AG10803 (cell line): ENCODE results near the gene THBS1.

Experiments
- DNase-seq: peaks from one replicate; pipeline ENCODE4 v3.0.0; 2010; ENCODE audit warnings: low read depth
- H3K4me3 ChIP-seq: 2 replicates; pipeline ENCODE4 v1.5.1; 2011; ENCODE audit warnings: mild to moderate bottlenecking, low read length, control low read depth
- TF ChIP-seq, protein P1 (sequence below): conservative IDR thresholded peaks from 2 replicates; pipeline ENCODE4 v1.5.1; 2011; ENCODE audit warnings: mild to moderate bottlenecking, low read length, control low read depth, inconsistent platforms

The THBS1 gene

DNA sequence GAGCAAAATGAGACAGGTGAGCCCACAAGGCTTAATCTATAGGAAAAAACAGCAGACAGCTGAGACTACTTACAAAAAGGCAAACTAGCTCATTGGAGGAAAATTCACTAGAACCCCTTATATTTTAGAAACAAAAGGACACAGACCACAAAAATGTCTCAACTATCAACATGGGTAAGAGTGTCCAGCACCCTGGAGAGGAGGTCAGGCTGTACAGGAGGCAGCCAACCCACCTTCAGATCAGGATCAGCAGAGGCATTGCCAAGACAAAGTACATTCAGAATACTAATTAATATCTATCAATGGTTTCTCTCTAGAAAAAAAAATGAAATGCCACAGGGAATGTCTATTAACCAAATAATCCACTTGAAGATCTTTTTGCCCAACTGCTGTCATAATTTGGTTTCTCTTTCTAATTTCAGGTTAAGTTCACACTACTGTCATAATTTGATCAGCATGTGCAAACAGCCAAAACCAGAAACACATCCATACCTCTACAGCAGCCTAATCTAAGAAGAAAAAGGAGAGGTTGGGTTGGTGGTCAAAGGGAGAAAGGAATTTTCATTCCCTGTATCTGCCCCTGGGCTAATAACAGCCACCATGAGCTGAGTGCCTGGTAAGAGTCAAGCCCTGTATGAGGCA lies 26.0 kb upstream of the THBS1 start:
- no peak overlapping the region for H3K4me3 ChIP-seq
- TF ChIP-seq, protein P1, sequence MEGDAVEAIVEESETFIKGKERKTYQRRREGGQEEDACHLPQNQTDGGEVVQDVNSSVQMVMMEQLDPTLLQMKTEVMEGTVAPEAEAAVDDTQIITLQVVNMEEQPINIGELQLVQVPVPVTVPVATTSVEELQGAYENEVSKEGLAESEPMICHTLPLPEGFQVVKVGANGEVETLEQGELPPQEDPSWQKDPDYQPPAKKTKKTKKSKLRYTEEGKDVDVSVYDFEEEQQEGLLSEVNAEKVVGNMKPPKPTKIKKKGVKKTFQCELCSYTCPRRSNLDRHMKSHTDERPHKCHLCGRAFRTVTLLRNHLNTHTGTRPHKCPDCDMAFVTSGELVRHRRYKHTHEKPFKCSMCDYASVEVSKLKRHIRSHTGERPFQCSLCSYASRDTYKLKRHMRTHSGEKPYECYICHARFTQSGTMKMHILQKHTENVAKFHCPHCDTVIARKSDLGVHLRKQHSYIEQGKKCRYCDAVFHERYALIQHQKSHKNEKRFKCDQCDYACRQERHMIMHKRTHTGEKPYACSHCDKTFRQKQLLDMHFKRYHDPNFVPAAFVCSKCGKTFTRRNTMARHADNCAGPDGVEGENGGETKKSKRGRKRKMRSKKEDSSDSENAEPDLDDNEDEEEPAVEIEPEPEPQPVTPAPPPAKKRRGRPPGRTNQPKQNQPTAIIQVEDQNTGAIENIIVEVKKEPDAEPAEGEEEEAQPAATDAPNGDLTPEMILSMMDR, result no peak
- DNase-seq, result no peak

DNA sequence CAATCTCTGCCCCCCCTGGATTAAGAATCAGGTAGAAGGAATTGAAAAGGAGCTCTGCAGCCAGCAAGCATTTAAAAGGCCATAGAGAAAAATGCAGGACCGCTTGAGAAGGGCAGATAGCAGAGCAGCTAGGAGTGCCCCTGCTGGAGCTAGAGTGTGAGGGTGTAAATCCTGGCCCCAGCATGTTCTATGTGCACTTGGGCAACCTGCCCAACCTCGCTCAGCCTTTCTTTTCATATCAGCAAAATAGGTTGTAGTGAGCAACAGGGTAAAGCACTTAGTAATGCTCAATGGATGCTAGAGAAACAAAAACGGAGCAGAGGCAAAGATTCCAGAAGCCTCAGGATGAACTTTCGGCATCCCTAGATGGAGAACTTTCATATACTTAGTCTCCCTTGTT lies 25.0 kb upstream of the THBS1 start:
- TF ChIP-seq, protein P1, result no peak
- no peak for DNase-seq
- no peak overlapping the region for H3K4me3 ChIP-seq

DNA sequence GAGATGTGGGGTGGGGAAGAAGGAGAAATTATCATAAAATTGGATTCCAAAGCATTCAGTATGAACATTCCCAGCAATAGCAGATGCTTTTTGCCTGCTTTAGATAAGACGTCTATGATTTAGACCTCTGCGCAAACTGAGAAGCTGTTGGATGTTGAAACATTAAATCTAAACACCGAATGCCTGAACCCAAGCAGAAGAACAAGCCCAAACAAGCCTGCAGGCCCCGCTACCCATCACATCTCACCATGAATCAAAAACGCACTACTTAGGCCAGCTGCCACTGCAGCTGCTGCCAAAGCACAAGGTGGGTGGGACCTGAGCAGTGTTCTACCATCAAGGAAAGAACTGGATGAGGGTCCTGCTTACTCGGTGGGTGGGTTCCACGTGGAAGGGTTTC lies 24.4 kb upstream of the THBS1 start:
- H3K4me3 ChIP-seq, result no peak overlapping the region
- TF ChIP-seq, protein P1, result no peak
- DNase-seq, result no peak

DNA sequence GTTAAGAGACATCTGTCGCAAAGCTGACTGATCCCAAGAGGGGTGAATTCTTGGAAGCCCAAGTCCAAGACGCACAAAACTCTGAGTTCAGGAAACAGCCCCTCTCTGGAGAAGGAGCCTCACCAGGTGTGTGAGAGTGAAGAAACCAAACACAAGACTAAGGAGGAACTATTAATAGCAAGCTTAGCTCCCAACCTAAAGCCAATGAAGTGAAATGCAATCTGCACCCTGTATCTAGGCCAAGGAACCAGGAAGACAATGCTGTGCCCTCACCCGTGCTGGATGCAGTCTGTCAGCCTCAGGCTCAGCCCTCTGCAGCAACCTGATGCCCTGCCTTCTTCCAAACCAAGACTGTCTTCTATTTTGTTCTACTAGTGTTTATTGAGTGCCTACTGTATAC lies 22.5 kb upstream of the THBS1 start:
- no peak for DNase-seq
- H3K4me3 ChIP-seq, result no peak overlapping the region
- TF ChIP-seq, protein P1, result no peak

DNA sequence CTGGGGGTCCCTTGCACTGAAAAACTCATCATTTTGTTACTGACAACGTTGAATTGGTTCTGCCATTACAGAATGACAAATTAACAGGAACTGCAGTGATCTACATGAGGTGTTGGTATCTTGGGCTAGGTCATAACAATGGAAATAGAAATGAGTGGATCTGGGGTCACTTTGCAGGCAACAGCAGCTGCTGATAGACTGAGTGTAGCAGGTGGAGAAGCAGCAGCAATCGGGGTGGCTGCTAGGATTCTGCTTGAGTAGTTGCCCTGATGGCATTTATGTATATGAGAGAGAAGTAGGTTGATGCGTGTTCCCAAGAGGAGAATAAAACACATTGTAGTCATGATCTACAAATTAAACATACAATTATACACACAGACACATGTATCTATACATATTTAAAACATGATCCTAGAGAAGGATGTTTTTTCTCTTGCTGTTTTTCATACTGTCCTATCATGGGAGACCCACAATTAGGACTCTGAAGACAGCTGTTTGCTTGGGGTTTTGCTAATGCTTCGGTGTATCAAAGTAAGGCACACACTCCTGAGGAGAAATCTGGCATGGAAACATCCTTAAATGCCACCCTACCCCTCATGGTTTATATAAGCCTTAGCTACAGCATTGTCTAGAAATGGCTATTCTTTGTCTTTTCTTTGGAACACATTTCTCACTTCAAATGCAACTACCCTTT lies 15.8 kb upstream of the THBS1 start:
- TF ChIP-seq, protein P1, result no peak

DNA sequence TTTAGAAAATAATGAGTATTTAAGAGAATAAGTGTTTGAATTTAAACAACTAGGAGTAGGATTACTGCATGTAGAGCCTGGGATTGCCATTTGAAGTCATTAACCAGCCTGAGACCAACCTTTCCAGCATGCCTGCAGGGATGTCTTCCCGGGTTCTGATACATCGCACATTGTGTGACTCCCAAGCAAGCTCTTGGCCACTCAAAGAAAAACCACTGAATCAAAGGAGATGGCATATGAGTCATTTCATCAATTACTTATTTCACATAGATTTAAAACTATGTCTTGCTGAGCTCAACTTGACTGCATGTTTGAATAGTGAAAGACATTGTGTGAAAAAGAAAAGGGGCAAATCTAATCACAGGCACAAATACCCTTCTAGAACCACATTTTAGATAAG lies 15.0 kb upstream of the THBS1 start:
- TF ChIP-seq, protein P1, result no peak
- DNase-seq, result no peak
- H3K4me3 ChIP-seq, result no peak overlapping the region

More for the DNA sequence above, 15.8 kb upstream of the THBS1 start:
- no peak for DNase-seq
- no peak overlapping the region for H3K4me3 ChIP-seq

DNA sequence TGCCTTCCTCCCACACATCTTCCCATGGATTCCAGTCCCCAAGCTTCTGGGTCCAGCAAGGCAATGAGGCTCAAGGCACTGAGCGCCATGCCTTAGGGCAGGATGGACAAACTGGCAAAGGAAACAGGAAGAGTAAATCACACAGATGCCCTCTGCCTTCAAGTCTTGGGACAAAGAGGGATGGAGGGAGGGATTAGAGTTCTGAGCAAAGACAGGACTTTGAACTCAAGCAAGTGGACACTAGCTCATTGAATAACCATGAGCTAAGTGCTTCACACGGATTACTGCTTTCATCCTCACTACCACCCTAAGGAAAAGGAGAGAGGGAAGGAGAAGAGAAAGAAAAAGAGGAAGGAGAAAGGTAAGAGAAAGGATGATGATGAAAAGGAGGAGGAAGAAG lies 7.6 kb upstream of the THBS1 start:
- no peak for DNase-seq
- TF ChIP-seq, protein P1, result no peak
- H3K4me3 ChIP-seq, result no peak overlapping the region
